Inferior parietal cortex (tissue), 1 donor: ENCODE data around the gene SPTBN4.
"Not testable (repeated sequence)": the region's sequence is repeated elsewhere in the genome, so short reads cannot be mapped to it uniquely, and the experiment has no call there.

Experiments used
- DNase-seq: peaks from one replicate; pipeline ENCODE4 v3.0.0-alpha.2; 2016; ENCODE audit errors: extremely low spot score

The SPTBN4 gene

DNA sequence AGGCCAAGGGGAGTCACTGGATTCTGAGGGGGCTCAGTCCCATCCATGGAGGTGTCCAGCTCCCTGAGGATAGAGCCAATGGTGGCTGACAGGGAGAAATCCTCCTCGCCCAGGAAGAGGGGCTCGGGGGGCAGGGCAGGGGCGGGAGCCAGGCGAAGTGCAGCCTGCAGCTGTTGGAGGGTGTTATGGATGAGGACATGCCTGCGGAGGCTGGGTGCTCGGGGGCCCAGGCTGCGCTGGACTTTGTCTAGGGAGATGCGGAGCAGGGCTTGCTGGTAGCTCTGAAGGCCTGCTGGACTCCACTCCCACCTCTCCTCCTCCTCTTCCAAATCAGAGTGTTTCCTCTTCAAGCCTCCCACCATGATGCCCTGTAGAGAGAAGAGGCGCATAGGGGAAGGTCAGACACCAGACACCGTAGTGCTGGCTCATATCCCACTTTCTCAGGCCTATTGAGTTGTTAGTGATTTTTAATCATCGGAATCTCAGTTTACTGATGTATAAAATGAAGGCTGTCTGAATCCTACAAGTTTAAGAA, 25.0 kb upstream of the SPTBN4 start:
- DNase-seq: no peak

DNA sequence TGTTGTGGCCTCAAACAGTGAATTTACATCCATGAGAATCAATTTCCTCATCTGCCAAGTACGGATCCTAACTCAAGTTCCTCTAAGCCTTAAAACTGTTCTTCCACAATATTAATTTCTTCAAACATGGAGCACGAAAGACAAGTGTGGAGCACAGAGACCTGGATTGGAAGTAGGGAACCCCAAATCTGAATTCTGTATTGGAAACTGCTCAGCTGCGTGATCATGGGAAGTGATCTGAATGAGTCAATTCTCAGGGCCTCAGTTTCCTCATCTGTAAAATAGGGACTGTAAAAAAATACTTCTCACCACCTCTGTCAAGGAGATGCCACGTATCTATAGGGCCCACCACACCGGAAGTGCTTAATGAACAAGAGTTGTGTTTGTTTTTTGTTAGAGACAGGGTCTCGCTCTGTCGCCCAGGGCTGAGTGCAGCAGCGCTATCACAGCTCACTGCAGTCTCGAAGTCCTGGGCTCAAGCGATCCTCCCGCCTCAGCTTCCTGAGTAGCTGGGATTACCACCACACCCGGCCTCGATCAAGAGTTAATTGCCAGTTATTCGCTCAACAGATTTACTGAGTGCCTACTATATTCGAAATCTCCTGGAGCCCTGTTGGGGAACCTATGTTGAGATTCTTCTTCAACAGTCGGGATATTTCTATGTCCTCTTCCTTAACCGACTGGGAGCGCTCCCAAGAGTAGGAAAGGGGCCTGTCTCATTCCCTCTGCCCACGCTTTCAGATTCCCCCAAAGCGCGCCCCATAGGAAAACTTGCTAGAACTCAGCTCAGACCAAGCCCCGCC, 24.3 kb upstream of the SPTBN4 start:
- DNase-seq: no peak

DNA sequence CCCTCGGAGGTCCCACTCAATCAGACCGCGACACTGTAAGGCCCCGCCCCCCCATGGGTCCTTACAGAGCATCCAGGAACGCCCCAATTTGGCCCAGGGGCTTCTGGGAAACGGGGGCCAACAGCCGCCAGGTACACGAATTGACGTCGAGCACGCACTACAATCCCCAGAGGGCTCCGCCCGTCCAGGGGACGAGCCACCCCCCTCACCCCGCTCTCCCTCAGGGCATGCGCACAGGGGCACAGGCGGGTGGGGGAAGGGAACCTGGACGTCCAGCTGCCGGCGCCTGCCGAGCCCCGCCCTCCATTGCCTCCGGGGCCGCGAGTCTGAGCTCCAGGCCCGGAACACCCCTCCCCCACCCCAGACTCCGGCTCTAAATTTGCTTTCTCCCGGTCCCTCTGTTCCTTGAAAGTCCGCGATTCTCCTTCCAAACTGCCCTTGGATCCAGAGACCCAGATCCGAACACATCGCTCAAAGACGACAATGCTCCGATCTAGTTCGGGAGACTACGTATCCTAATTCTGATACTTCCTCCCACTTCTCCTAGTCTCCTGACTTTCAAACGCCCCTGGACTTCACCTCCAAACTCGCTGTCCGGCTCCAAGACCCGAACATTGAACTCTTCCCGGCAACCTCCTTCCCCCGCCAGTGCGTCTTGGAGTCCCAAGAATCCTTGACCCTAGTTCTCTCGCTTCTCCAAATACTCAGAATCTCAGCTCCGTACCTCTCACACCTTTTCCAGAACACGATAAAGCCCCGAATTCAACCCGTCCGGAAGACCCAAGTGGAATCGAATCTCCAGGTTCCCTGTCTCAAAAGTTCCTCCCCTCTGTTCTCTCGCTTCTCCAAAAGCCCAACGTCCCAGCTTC, 23.4 kb upstream of the SPTBN4 start:
- peak; percentile 95 for DNase-seq

DNA sequence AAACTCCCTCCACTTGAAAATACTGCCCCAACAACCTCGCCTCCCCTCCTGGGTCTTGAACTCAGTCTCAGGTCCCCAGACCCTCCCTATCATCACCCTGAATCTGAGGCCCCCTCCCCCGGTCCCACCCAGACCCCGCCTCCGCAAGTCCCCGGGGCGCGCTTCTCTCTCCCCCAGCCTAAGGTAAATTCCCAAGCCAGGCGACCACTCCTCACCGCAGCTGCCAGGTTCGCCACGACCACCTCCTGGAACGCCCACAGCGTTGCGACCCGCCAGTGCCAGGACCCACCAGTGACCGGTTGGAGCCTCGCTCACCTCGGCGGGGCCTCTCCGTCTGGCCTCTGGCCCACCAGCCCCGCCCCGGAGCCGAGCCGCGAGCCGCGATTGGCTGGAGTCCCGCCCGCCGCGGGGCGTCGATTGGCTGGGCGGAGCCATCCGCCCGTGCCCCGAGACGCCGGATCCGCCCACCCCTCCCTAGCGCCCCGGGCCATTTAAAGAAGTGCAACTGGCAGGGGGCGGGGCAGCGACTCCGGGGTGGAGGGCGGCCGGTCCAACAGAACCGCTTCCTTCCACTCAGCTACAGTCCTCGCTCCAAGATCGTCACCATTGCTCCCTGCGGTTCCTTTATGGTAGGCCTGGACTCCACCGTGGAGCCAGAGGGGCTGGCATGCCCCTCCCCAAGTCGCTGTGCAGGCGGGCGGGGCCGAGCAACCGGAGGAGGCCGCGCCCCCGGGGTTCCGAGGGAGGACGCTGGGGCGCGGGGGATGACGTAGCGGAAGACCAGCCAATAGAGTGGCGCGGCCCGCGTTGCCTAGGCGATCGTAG, 22.6 kb upstream of the SPTBN4 start, which contains the start of gene SERTAD3:
TSS of gene SERTAD3 (minus strand) at position 336 of the 825 bp plus-strand sequence. CDS start 2,255 bp downstream, outside the sequence.
- peak; percentile 95 for DNase-seq

DNA sequence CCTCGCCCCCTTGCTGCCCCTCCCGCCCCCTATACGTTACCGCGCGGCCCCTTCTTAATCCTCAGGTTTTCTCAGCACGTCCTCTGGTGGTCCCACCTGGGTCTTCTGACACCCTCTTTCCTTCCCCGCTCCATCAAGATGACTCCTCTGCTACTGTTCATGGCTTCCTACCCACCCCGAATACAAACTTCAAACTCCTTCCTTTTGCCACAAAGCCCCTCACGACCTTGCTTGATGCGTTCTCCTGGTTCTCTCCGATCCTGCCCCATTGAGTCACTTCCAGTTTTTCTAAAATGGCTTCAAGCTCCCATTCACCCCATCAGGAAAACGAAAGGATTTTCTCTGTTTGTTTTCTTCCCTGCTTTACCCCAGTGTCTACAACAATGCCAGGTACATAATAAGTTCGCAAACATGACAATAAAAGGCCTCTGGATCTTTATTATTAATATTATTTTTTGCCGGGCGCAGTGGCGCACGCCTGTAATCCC, 21.9 kb upstream of the SPTBN4 start:
- no peak for DNase-seq

DNA sequence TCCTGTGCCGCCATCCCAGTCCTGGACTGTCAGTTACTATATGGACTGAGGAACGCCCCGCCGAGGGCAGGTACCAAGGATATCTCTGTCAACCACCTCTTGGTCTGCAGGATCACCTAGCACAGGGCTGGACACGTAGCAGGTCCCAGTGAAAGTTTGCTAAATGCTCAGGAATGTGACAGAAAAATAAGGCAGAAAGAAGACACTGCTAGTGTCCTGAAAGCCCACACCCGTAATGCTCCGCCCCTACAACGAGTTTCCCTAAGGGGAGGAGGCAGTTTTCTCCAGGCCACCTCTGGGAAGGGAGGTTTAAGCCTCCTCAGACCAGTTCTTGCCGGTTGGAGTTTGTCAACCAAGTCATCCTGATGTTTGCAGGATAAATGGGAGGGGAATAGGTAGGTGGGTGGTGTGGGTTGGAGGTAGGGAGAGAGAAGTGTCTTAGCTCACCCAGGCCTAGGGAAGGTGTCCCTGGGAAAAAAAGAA, 21.0 kb upstream of the SPTBN4 start:
- DNase-seq: peak; percentile 11

DNA sequence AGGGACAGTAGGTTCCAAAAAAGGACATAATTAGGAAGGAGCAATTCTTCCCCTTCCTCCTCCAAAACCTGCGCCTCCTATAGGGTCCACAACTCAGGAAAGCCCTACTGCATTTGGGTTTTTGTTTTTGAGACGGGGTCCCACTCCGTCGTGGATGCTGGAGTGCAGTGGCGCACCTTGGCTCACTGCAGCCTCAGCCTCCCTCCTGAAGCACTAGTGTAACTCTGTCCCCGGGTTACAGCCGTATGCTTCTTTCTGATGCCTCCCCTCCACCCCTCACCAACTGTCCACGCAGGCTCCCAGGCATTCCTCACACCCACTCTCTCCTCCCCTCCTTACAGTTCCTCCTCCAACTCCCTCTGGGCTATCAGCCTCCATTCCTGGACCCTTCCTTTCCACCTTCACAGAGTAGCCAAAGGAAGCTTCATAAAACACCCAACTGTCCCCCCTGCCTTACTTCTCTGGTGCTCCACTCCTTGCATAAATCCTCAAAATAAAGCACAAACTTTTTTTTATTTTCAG, 20.5 kb upstream of the SPTBN4 start:
- DNase-seq: no peak

DNA sequence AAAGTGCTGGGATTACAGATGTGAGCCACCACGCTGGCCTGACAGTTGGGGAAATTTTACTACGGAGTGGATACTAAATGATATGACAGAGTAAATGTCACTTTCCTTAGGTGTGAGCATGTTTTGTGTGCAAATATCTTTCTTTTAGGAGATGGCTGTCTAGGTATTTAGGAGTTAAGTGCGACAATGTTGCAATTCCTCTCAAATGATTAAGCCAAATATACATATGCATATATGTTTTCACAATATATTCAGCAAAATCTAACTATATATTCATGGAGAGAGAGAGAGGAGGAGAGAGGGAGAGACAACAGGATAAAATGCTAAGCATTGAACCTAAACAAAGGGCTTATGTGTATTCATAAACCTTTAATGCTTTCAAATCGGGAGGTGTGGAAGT, 17.3 kb upstream of the SPTBN4 start:
- no peak for DNase-seq

DNA sequence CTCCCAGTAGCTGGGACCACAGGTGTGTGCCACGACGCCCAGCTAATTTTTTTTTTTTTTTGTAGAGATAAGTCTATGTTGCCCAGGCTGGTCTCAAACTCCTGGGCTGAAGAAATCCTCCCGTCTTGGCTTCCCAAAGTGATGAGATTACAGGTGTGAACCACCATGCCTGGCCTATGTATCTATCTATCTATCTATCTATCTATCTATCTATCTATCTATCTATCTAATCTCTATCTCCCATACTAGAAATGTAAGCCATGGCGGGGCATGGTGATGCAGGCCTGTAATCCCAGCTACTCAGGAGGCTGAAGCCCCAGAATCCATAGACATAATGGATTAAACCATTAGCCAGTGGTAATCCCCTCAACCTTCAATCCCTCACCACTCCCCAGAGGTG, 16.1 kb upstream of the SPTBN4 start:
- no peak for DNase-seq

DNA sequence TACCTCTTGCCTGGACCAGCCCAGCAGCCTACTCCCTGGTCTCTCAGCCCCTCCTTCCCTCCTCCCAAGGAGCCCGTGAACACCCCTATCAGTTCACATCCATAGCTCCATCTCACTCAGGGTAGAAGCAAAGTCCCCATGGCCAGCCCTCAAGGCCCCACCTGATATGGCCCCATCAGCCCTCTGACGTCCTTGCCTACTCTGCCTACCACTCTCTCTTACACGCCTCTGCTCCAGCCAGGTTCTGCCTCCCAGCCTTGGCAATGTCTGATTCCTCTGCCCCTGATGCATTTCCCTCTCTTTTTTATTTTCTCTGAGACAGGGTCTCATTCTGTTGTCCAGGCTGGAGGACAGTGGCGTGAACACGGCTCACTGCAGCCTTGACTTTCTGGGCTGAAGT, 14.8 kb upstream of the SPTBN4 start:
- DNase-seq: no peak

DNA sequence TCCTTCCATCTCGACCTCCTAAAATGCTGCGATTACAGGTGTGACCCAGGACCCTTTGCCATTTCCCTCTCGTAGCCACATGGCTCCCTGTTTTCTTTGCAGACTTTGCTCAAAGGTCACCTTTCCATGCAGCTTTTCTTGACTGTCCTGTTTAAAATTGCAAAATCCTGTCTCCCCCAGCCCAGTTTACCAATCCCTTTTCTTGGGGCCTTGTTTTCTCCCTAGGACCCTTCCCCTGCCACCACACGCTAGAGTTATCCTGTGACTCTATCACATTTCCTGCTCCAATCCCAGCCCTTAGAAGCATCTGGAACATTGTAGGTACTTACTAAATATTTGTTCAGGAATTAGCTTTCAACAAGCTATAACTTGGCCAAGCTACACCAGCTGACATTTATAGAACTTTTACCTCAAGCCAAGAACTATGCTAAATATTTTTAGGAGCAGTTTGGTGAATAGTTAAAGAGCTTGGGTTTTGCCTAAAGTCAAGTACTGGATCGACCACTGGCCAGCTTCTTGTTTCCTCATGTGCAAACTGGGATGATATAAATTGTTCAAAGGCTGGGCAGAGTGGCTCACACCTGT, 13.6 kb upstream of the SPTBN4 start:
- no peak for DNase-seq

DNA sequence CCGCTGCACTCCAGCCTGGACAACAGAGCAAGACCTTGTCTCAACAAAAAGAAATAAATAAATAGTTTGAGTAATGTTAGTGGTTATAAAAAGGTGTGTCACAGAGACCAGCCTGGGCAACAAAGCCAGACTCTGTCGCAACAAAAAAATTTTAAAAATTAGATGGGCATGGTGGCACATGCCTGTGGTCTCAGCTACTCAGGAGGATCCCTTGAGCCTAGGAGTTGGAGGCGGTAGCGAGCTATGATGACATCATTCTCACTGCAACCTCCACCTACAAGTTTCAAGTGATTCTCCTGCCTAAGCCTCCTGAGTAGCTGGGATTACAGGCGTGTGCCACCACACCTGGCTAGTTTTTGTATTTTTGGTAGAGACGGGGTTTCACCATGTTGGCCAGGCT, 12.9 kb upstream of the SPTBN4 start:
- DNase-seq: not testable (repeated sequence)

DNA sequence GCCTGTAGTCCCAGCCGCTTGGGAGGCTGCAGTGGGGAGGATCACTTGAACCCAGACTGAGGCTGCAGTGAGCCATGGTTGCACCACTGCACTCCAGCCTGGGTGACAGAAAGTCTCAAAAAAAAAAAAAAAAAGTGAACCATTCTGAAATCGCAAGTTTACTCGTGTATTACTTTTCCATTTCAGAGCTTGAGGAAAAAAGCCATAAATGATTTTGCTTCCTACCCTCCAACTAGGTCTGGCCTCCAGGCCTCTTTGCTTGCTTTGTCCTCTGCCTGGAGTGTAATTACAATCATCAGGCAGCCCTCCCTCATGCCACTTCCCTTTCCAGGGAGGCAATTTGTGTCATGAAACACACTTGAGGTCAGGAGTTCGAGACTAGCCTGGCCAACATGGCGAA, 9.8 kb upstream of the SPTBN4 start:
- DNase-seq: no peak

DNA sequence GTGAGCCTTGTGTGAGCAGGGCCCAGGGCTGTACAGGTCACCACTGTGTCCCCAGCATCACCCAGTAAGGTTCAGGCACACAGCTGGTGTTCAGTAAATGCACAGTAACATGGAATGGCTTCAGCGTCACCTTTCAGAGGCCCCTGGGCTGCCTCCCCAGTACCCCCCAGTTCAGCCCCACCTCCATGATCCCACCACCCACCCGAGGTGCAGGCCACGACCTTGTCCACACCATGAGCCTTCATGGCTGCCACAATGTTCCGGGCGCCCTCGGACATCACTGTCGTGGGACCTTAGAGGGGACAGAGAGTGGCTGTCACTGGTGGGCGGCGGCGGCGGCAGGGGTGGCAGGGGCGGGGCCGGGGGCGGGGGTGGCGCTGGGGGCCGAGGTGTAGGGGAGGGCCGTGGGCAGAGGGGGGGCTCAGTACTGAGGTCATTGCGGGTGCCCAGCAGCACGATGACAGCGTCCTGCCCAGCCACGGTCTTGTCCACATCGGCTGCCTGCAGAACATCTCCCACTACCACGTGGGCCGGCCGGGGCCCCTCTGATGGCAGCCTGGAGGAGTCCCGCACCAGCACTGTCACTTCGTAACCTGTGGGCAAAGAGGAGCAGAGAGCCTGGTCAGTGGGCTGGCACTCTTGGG, 8.7 kb upstream of the SPTBN4 start:
- DNase-seq: no peak

DNA sequence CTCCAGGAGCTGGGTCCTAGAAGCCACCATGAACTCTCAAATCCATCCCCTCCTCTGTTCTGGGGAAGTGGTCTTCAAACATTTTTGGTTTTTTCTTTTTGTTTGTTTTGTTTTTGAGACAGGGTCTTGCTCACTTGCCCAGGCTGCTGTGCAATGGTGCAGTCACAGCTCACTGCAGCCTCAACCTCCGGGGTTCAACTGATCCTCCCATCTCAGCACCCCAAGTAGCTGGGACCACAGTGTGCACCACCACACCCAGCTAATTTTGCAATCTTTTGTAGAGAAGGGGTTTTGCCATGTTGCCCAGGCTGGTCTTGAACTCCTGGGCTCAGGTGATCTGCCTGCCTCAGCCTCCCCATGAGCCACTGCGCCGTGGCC, 8.2 kb upstream of the SPTBN4 start:
- DNase-seq: no peak

DNA sequence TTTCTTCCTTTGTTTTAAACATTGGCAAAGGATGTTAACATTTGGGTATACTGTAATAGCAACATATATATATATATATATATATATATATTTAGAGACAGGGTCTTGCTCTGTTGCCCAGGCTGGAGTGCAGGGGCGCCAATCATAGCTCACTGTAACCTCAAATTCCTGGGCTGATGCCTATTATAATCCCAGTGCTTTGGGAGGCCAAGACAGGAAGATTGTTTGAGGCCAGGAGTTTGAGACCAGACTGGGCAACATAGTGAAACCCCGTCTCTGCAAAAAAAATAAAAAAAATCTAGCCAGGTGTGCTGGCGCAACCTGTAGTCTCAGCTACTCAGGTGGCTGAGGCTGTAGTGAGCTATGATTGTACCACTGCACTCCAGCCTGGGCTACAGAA, 6.6 kb upstream of the SPTBN4 start:
- DNase-seq: no peak

DNA sequence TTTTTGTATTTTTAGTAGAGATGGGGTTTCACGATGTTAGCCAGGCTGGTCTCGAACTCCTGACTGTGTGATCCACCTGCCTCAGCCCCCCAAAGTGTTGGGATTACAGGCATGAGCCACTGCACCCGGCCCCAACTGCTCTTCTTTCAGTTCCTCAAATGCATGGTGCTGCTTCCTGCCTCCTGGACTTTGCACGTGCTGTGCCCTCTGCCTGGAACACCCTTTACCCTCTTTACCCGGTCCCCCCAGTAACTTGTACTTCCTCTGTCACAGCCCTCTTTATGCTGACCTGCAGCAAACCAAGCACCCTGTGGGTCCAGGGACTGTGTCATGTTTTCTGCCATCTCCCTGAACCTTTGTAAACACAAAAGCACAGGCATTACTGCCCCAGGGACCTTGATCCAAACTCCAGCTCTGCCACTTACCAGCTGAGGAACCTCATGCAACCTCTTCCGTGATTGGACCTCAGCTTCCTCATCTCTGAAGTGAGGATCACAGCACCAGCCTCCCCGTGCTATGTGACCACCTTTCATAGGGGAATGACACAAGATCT, 5.1 kb upstream of the SPTBN4 start:
- no peak for DNase-seq

DNA sequence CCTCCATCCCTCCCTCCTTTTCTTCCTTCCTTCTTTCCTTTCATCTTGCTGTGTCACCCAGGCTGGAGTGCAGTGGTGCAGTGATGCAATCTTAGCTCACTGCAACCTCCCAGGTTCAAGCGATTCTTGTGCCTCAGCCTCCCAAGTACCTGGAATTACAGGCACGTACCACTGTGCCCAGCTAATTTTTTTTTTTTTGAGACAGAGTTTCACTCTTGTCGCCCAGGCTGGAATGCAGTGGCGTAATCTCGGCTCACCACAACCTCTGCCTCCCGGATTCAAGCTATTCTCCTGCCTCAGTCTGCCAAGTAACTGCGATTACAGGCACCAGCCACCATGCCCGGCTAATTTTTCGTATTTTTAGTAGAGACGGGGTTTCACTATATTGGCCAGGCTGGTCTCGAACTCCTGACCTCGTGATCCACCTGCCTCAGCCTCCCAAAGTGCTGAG, 3.2 kb upstream of the SPTBN4 start:
- DNase-seq: not testable (repeated sequence)

DNA sequence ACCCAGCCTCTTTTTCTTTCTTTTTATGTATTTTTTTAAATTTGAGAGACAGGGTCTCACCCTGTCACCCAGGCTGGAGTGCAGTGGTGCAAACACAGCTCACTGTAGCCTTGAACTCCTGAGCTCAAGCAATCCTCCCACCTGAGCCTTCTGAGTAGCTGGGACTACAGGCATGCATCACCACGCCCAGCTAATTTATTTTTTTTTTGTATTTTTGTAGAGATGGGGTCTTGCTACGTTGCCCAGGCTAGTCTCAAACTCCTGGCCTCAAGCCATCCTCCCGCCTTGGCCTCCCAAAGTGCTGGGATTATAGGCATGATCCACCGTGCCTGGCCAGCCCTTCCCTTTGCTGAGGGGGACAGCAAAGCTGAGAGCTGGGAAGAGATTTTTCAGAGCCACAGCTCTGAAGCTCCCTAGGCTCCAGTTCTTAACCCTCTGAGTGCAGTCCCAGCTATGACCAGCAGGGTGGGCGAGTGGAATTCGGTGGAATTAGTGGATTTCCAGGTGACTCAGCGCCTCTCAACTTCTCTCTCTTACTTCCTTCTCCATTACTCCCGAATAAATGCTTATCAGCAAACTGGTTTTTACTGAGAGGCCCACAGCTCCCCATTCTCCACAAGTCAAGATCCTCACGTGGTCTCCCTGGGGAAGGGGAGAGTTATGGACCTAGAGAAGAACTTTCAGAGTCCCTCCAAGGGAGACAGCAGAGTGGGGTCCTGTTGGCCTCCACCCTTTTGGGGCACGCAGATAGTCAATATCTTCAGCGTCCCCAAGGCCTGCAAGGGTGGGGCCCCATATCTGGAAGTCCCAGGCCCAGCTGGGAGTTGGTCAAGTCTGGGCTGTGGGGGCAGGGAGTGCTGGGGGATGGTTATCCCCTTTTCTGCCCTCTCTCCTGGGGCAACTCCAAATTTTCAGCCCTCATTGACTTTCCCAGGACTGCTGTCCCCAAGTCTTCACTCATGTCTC, 2.5 kb upstream of the SPTBN4 start:
- DNase-seq: peak; percentile 92
